SK-N-MC (cell line): ENCODE results near the gene FAM20C.
A peak's percentile ranks its signal among the peaks of the same experiment; 100 is the strongest.

Experiments used
- DNase-seq: peaks from one replicate; pipeline ENCODE4 v3.0.0-alpha.2; 2011; ENCODE audit warnings: low read depth, low spot score
- H3K27ac ChIP-seq: fragments of 200-600 bp; sonication (generic); 2 replicates; pipeline ENCODE4 v1.5.1; 2016; ENCODE audit warnings: mixed run types
- H3K36me3 ChIP-seq: fragments of 200-600 bp; sonication (generic); 2 replicates; pipeline ENCODE4 v1.6.1; 2017; ENCODE audit warnings: antibody characterized with exemption, low read length, mixed read lengths; ENCODE audit not compliant: insufficient read depth
- H3K4me3 ChIP-seq: fragments of 200-600 bp; sonication (generic); 2 replicates; pipeline ENCODE4 v1.5.1; 2016
- H3K9ac ChIP-seq: fragments of 200-600 bp; sonication (generic); 2 replicates; pipeline ENCODE4 v1.8.0; 2017; ENCODE audit warnings: mixed run types, mixed read lengths; ENCODE audit not compliant: insufficient read length
- H3K9me3 ChIP-seq: fragments of 200-600 bp; sonication (generic); 2 replicates; pipeline ENCODE4 v1.6.1; 2017; ENCODE audit warnings: low read depth, mild to moderate bottlenecking, antibody characterized with exemption, low read length, moderate library complexity, mixed read lengths
- EZH2 ChIP-seq: fragments of 200-600 bp; sonication (generic); IDR thresholded peaks from one replicate; pipeline ENCODE4 v1.6.1; 2017; ENCODE audit warnings: antibody characterized with exemption
- FOXP2 ChIP-seq: optimal IDR thresholded peaks from 2 replicates; pipeline ENCODE3; 2011; ENCODE audit warnings: mild to moderate bottlenecking, moderate library complexity; ENCODE audit not compliant: insufficient read depth; ENCODE audit errors: extremely low read length, control extremely low read depth
- POLR2AphosphoS5 ChIP-seq: IDR thresholded peaks from 2 replicates; pipeline ENCODE4 v1.6.1; 2012; ENCODE audit warnings: mild to moderate bottlenecking, low read depth, low read length, borderline replicate concordance

Gene FAM20C

GRCh38 chr7:191105-191980 lies 1.0 kb upstream of the FAM20C start:
- peak overlapping the region; percentile 80 for H3K4me3 ChIP-seq
- H3K9ac ChIP-seq, result no peak overlapping the region
- H3K36me3 ChIP-seq, result no peaks in the 10 kb centered on the region; the same call in 1 of the 2 replicates
- H3K27ac ChIP-seq, result no peak overlapping the region
- TF ChIP-seq FOXP2, result no peak
- TF ChIP-seq POLR2AphosphoS5, result no peak
- no peak for TF ChIP-seq EZH2
- no peaks in the 10 kb centered on the region for H3K9me3 ChIP-seq
- DNase-seq, result peak; percentile 1

GRCh38 chr7:192701-193480 lies 520 bp downstream of the FAM20C start:
- DNase-seq, result no peak
- H3K4me3 ChIP-seq, result peak overlapping the region; percentile 80

GRCh38 chr7:193481-194251 lies 1.3 kb downstream of the FAM20C start:
- Histone ChIP-seq H3K4me3 (peak overlapping the region; percentile 74), H3K36me3 (no peaks in the 10 kb centered on the region; the same call in 1 of the 2 replicates), H3K9me3 (no peaks in the 10 kb centered on the region), H3K9ac (no peak overlapping the region), H3K27ac (no peak overlapping the region)
- no peak for DNase-seq
- TF ChIP-seq EZH2 (no peak), FOXP2 (no peak), POLR2AphosphoS5 (no peak)

More at GRCh38 chr7:192701-193480, 520 bp downstream of the FAM20C start:
- no peaks in the 10 kb centered on the region; the same call in 1 of the 2 replicates for H3K36me3 ChIP-seq
- H3K9me3 ChIP-seq, result no peaks in the 10 kb centered on the region
- H3K9ac ChIP-seq, result no peak overlapping the region
- TF ChIP-seq POLR2AphosphoS5 (no peak), EZH2 (no peak), FOXP2 (no peak)
- H3K27ac ChIP-seq, result no peak overlapping the region

- TF ChIP-seq EZH2, result no peak
- no peak for TF ChIP-seq FOXP2
- TF ChIP-seq POLR2AphosphoS5, result no peak
- no peak overlapping the region for H3K9ac ChIP-seq
- H3K27ac ChIP-seq, result no peak overlapping the region
- peak overlapping the region; percentile 74 for H3K4me3 ChIP-seq
- no peaks in the 10 kb centered on the region; the same call in 1 of the 2 replicates for H3K36me3 ChIP-seq
- DNase-seq, result no peak
- H3K9me3 ChIP-seq, result no peaks in the 10 kb centered on the region
Observed at GRCh38 chr7:194252-195009, 2.1 kb downstream of the FAM20C start.

- DNase-seq, result no peak
- TF ChIP-seq FOXP2 (no peak), POLR2AphosphoS5 (no peak), EZH2 (no peak)
- Histone ChIP-seq H3K9ac (no peak overlapping the region), H3K27ac (no peak overlapping the region), H3K9me3 (no peaks in the 10 kb centered on the region), H3K4me3 (peak overlapping the region; percentile 74; the same call in 1 of the 2 replicates), H3K36me3 (no peaks in the 10 kb centered on the region; the same call in 1 of the 2 replicates)
Observed at GRCh38 chr7:195010-195829, 2.8 kb downstream of the FAM20C start.

GRCh38 chr7:195830-196128 lies 3.4 kb downstream of the FAM20C start:
- no peak overlapping the region for H3K27ac ChIP-seq
- TF ChIP-seq FOXP2 (no peak), EZH2 (no peak), POLR2AphosphoS5 (no peak)

GRCh38 chr7:196283-196682 lies 3.9 kb downstream of the FAM20C start:
- TF ChIP-seq FOXP2 (no peak), POLR2AphosphoS5 (no peak), EZH2 (no peak)
- no peak for DNase-seq
- H3K27ac ChIP-seq, result no peak overlapping the region
- no peak overlapping the region for H3K9ac ChIP-seq
- H3K36me3 ChIP-seq, result no peaks in the 10 kb centered on the region; the same call in 1 of the 2 replicates
- H3K9me3 ChIP-seq, result no peaks in the 10 kb centered on the region
- H3K4me3 ChIP-seq, result no peak overlapping the region

More at GRCh38 chr7:195830-196128, 3.4 kb downstream of the FAM20C start:
- H3K9me3 ChIP-seq, result no peaks in the 10 kb centered on the region
- no peak overlapping the region for H3K4me3 ChIP-seq
- no peak overlapping the region for H3K9ac ChIP-seq
- DNase-seq, result no peak
- no peaks in the 10 kb centered on the region; the same call in 1 of the 2 replicates for H3K36me3 ChIP-seq
